DND-41 (cell line): ENCODE results near the gene PLEKHG3.

Source experiments
- EZH2 ChIP-seq: IDR thresholded peaks from 3 replicates; pipeline ENCODE4 v1.6.1; 2012; ENCODE audit warnings: borderline replicate concordance, low read depth, mild to moderate bottlenecking, moderate library complexity, low read length, inconsistent platforms; ENCODE audit not compliant: severe bottlenecking
- TF ChIP-seq, protein P1 (sequence below): IDR thresholded peaks from 2 replicates; pipeline ENCODE4 v1.5.1; 2012; ENCODE audit warnings: borderline replicate concordance, low read length, moderate library complexity, mild to moderate bottlenecking; ENCODE audit not compliant: poor library complexity, severe bottlenecking; ENCODE audit errors: extremely low read depth

DNA sequence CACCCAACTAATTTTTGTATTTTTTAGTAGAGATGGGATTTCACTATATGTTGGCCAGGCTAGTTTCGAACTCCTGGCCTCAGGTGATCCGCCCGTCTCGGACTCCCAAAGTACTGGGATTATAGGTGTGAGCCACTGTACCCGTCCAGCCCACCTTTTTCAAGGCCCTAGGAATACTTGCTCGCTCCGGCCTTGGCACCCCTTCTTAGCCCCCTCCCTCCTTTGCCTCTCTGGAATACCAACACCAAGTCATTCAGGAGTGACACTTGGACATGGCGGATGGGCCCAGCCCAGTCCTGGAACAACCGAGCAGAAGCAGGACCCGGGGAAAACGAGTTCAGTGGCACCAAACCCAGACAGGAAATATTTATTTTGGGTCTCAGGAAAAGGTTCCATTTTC is 29.1 kb downstream of the PLEKHG3 start:
- TF ChIP-seq, protein P1, sequence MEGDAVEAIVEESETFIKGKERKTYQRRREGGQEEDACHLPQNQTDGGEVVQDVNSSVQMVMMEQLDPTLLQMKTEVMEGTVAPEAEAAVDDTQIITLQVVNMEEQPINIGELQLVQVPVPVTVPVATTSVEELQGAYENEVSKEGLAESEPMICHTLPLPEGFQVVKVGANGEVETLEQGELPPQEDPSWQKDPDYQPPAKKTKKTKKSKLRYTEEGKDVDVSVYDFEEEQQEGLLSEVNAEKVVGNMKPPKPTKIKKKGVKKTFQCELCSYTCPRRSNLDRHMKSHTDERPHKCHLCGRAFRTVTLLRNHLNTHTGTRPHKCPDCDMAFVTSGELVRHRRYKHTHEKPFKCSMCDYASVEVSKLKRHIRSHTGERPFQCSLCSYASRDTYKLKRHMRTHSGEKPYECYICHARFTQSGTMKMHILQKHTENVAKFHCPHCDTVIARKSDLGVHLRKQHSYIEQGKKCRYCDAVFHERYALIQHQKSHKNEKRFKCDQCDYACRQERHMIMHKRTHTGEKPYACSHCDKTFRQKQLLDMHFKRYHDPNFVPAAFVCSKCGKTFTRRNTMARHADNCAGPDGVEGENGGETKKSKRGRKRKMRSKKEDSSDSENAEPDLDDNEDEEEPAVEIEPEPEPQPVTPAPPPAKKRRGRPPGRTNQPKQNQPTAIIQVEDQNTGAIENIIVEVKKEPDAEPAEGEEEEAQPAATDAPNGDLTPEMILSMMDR: no peak
- TF ChIP-seq EZH2: no peak
